ENCODE data around the gene DMBT1.

- TF ChIP-seq CTCF (IDR thresholded peaks at IDR 0.05) (no peak), POLR2A (IDR thresholded peaks at IDR 0.05) (no peak)
These were observed 114.2 kb downstream of the DMBT1 start for GRCh38 chr10:122674781-122675180.
